WTC11 (cell line): ENCODE measurements around the gene RRAGB. TPM values are rescaled to one million over a fixed set of nuclear protein-coding genes. Genes with fewer than 3 reads are reported as not detected.
"Not testable (repeated sequence)": the region's sequence is repeated elsewhere in the genome, so short reads cannot be mapped to it uniquely, and the experiment has no call there.

Experiments used
- ATAC-seq: fragments of 200-7000 bp; cut with Tn5 transposase; 2 replicates; pipeline ENCODE4 v1.10.0; 2021; ENCODE audit warnings: mild to moderate bottlenecking, moderate library complexity
- CTCF ChIA-PET: fragments of 300-600 bp; sonication (Branson Sonifier 250); formaldehyde crosslinking; loops from one replicate; lab custom pipeline; 2021; ENCODE audit warnings: antibody characterized with exemption; lab: Charles Lee
- POLR2A ChIA-PET: fragments of 350-600 bp; sonication (Branson Sonifier 250); formaldehyde crosslinking; loops from one replicate; lab custom pipeline; 2021; ENCODE audit warnings: antibody characterized with exemption; lab: Charles Lee
- DNase-seq: peaks from one replicate; pipeline ENCODE4 v3.0.0; 2021; ENCODE audit warnings: low spot score
- H3K27ac Mint-ChIP-seq: 2 replicates; pipeline ENCODE4 v1.8.0; 2021; ENCODE audit warnings: mixed read lengths
- H3K27me3 Mint-ChIP-seq: 2 replicates; pipeline ENCODE4 v1.8.0; 2021; ENCODE audit warnings: low read depth, mild to moderate bottlenecking, moderate library complexity, mixed read lengths
- H3K36me3 Mint-ChIP-seq: 2 replicates; pipeline ENCODE4 v1.8.0; 2021; ENCODE audit warnings: mixed read lengths
- H3K4me1 Mint-ChIP-seq: 2 replicates; pipeline ENCODE4 v1.8.0; 2022; ENCODE audit warnings: mixed read lengths
- H3K4me3 Mint-ChIP-seq: 2 replicates; pipeline ENCODE4 v1.8.0; 2021; ENCODE audit warnings: mild to moderate bottlenecking, moderate library complexity, mixed read lengths
- H3K9me3 Mint-ChIP-seq: 2 replicates; pipeline ENCODE4 v1.8.0; 2021; ENCODE audit warnings: mixed read lengths
- ETV6 ChIP-seq: sonication (generic); formaldehyde crosslinking; IDR thresholded peaks from 2 replicates; pipeline ENCODE4 v1.8.1; 2022; ENCODE audit warnings: mild to moderate bottlenecking, missing genetic modification reagents
- HMGA2 ChIP-seq: fragments of 250-450 bp; sonication (Bioruptor Pico); IDR thresholded peaks from 2 replicates; pipeline ENCODE4 v1.4.0; 2021; ENCODE audit warnings: mild to moderate bottlenecking, moderate library complexity
- NR2C2 ChIP-seq: sonication (generic); formaldehyde crosslinking; IDR thresholded peaks from 2 replicates; pipeline ENCODE4 v1.8.0; 2022; ENCODE audit warnings: mild to moderate bottlenecking, missing genetic modification reagents
- ZBTB21 ChIP-seq: sonication (generic); formaldehyde crosslinking; IDR thresholded peaks from 2 replicates; pipeline ENCODE4 v1.8.1; 2023; ENCODE audit warnings: mild to moderate bottlenecking, missing genetic modification reagents, borderline replicate concordance
- ZNF232 ChIP-seq: sonication (generic); formaldehyde crosslinking; IDR thresholded peaks from 2 replicates; pipeline ENCODE4 v1.8.0; 2022; ENCODE audit warnings: mild to moderate bottlenecking, missing genetic modification reagents
- ZNF423 ChIP-seq: fragments of 250-450 bp; sonication (Bioruptor Pico); IDR thresholded peaks from 2 replicates; pipeline ENCODE4 v2.1.2; 2022; ENCODE audit warnings: mild to moderate bottlenecking, moderate library complexity
- total RNA-seq: library from RNA; stranded (reverse); gene quantifications from 3 replicates; pipeline ENCODE4 v1.2.3, GENCODE V29; 2021
- TF ChIP-seq, protein P1 (sequence below): sonication (generic); formaldehyde crosslinking; IDR thresholded peaks from 2 replicates; pipeline ENCODE4 v1.8.0; 2022; ENCODE audit warnings: mild to moderate bottlenecking, missing genetic modification reagents
- TF ChIP-seq, protein P2 (sequence below): sonication (generic); formaldehyde crosslinking; IDR thresholded peaks from 2 replicates; pipeline ENCODE4 v1.8.1; 2023; ENCODE audit warnings: mild to moderate bottlenecking, missing genetic modification reagents, moderate library complexity
- TF ChIP-seq, protein P3 (sequence below): sonication (generic); formaldehyde crosslinking; conservative IDR thresholded peaks from 2 replicates; pipeline ENCODE4 v1.8.1; 2023; ENCODE audit warnings: mild to moderate bottlenecking, low read depth, missing genetic modification reagents, moderate library complexity
- TF ChIP-seq, protein P4 (sequence below): fragments of 250-450 bp; sonication (Bioruptor Pico); IDR thresholded peaks from 2 replicates; pipeline ENCODE4 v2.1.2; 2022; ENCODE audit warnings: mild to moderate bottlenecking, moderate library complexity
- TF ChIP-seq, protein P5 (sequence below): fragments of 250-450 bp; sonication (Bioruptor Pico); IDR thresholded peaks from 2 replicates; pipeline ENCODE4 v1.9.0; 2021; ENCODE audit warnings: mild to moderate bottlenecking
- TF ChIP-seq, protein P6 (sequence below): fragments of 250-450 bp; sonication (Bioruptor Pico); IDR thresholded peaks from 2 replicates; pipeline ENCODE4 v1.9.0; 2021; ENCODE audit warnings: mild to moderate bottlenecking
- TF ChIP-seq, protein P7 (sequence below): fragments of 250-450 bp; sonication (Bioruptor Pico); conservative IDR thresholded peaks from 2 replicates; pipeline ENCODE4 v1.9.0; 2021; ENCODE audit warnings: mild to moderate bottlenecking
- TF ChIP-seq, protein P8 (sequence below): sonication (generic); formaldehyde crosslinking; IDR thresholded peaks from 2 replicates; pipeline ENCODE4 v1.8.1; 2023; ENCODE audit warnings: mild to moderate bottlenecking, missing genetic modification reagents, moderate library complexity
- TF ChIP-seq, protein P9 (sequence below): sonication (generic); formaldehyde crosslinking; IDR thresholded peaks from 2 replicates; pipeline ENCODE4 v1.8.1; 2023; ENCODE audit warnings: mild to moderate bottlenecking, missing genetic modification reagents

Gene RRAGB
- total RNA-seq, 1 experiment from 2014 or later, result 7.8 TPM

DNA sequence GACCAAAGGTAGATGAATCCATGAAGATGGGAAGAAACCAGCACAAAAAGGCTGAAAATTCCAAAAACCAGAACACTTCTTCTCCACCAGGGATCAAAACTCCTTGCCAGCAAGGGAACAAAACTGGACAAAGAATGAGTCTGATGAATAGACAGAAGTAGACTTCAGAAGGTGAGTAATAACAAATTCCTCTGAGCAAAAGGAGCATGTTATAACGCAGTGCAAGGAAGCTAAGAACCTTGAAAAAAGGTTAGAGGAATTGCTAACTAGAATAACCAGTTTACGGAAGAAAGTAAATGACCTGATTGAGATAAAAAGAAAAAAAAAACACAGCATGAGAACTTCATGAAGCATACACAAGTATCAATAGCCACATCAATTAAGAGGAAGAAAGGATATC, 14.1 kb upstream of the RRAGB start:
- DNase-seq, H3K4me3 Mint-ChIP-seq, CTCF ChIA-PET, POLR2A ChIA-PET, ATAC-seq, H3K4me1 Mint-ChIP-seq, H3K27ac Mint-ChIP-seq: not testable (repeated sequence)
- Mint-ChIP-seq H3K27me3 (peaks cover 11% of the 10 kb centered on the region), H3K9me3 (peaks cover 53% of the 10 kb centered on the region), H3K36me3 (peaks cover 22% of the 10 kb centered on the region)

DNA sequence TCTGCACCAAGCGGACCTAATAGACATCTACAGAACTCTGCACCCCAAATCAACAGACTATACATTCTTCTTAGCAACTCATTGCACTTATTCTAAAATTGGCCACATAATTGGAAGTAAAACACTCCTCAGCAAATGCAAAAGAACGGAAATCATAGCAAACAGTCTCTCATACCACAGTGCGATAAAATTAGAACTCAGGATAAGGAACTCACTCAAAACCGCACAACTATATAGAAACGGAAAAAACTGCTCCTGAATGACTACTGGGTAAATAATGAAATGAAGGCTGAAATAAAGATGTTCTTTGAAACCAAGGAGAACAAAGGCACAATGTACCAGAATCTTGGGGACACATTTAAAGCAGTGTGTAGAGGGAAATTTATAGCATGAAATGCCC, 12.5 kb upstream of the RRAGB start:
- ATAC-seq, POLR2A ChIA-PET, H3K4me1 Mint-ChIP-seq, CTCF ChIA-PET, DNase-seq, H3K27me3 Mint-ChIP-seq, H3K4me3 Mint-ChIP-seq, H3K27ac Mint-ChIP-seq: not testable (repeated sequence)
- peaks cover 17% of the 10 kb centered on the region for H3K36me3 Mint-ChIP-seq
- peaks cover 44% of the 10 kb centered on the region for H3K9me3 Mint-ChIP-seq

DNA sequence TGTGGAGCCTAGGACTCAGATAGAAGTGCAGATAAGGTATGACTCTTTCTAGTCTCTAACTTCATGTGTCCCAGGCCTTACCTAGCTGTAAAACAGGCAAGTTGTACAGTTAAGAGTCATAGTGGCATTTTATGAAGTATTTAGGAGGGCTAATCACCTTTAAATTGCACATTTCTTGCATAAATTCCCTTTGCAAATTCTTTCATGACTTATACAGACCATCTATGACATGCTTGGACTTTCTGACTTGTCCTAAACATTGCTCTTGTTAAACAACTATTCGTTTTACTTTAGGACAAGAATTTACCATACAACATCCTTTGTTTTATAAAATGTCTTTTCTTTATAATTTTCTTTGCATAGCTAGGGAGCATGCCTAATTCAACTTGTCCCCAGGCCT, 7.8 kb upstream of the RRAGB start:
- H3K4me3 Mint-ChIP-seq, result no peak overlapping the region
- peaks cover 11% of the 10 kb centered on the region for H3K27me3 Mint-ChIP-seq
- peaks cover 9% of the 10 kb centered on the region for H3K36me3 Mint-ChIP-seq
- peaks cover 40% of the 10 kb centered on the region for H3K9me3 Mint-ChIP-seq
- DNase-seq, result no peak
- H3K27ac Mint-ChIP-seq, result no peak overlapping the region
- ChIA-PET CTCF (no interaction called here), POLR2A (no interaction called here)
- ATAC-seq, result no peak
- H3K4me1 Mint-ChIP-seq, result no peaks in the 10 kb centered on the region
- TF ChIP-seq, protein P1, sequence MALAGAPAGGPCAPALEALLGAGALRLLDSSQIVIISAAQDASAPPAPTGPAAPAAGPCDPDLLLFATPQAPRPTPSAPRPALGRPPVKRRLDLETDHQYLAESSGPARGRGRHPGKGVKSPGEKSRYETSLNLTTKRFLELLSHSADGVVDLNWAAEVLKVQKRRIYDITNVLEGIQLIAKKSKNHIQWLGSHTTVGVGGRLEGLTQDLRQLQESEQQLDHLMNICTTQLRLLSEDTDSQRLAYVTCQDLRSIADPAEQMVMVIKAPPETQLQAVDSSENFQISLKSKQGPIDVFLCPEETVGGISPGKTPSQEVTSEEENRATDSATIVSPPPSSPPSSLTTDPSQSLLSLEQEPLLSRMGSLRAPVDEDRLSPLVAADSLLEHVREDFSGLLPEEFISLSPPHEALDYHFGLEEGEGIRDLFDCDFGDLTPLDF, result no peak
- TF ChIP-seq HMGA2 (CRISPR knock-in tag) (no peak), ZNF423 (CRISPR knock-in tag) (no peak), ZNF232 (CRISPR knock-in tag) (no peak), NR2C2 (CRISPR knock-in tag) (no peak), ZBTB21 (no peak), ETV6 (CRISPR knock-in tag) (no peak)
- TF ChIP-seq, protein P2, sequence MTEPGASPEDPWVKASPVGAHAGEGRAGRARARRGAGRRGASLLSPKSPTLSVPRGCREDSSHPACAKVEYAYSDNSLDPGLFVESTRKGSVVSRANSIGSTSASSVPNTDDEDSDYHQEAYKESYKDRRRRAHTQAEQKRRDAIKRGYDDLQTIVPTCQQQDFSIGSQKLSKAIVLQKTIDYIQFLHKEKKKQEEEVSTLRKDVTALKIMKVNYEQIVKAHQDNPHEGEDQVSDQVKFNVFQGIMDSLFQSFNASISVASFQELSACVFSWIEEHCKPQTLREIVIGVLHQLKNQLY (CRISPR knock-in tag), result no peak
- TF ChIP-seq, protein P3, sequence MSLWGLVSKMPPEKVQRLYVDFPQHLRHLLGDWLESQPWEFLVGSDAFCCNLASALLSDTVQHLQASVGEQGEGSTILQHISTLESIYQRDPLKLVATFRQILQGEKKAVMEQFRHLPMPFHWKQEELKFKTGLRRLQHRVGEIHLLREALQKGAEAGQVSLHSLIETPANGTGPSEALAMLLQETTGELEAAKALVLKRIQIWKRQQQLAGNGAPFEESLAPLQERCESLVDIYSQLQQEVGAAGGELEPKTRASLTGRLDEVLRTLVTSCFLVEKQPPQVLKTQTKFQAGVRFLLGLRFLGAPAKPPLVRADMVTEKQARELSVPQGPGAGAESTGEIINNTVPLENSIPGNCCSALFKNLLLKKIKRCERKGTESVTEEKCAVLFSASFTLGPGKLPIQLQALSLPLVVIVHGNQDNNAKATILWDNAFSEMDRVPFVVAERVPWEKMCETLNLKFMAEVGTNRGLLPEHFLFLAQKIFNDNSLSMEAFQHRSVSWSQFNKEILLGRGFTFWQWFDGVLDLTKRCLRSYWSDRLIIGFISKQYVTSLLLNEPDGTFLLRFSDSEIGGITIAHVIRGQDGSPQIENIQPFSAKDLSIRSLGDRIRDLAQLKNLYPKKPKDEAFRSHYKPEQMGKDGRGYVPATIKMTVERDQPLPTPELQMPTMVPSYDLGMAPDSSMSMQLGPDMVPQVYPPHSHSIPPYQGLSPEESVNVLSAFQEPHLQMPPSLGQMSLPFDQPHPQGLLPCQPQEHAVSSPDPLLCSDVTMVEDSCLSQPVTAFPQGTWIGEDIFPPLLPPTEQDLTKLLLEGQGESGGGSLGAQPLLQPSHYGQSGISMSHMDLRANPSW (CRISPR knock-in tag), result no peak
- TF ChIP-seq, protein P4, sequence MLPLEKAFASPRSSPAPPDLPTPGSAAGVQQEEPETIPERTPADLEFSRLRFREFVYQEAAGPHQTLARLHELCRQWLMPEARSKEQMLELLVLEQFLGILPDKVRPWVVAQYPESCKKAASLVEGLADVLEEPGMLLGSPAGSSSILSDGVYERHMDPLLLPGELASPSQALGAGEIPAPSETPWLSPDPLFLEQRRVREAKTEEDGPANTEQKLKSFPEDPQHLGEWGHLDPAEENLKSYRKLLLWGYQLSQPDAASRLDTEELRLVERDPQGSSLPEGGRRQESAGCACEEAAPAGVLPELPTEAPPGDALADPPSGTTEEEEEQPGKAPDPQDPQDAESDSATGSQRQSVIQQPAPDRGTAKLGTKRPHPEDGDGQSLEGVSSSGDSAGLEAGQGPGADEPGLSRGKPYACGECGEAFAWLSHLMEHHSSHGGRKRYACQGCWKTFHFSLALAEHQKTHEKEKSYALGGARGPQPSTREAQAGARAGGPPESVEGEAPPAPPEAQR, result no peak
- TF ChIP-seq, protein P5, sequence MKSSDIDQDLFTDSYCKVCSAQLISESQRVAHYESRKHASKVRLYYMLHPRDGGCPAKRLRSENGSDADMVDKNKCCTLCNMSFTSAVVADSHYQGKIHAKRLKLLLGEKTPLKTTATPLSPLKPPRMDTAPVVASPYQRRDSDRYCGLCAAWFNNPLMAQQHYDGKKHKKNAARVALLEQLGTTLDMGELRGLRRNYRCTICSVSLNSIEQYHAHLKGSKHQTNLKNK, result no peak
- TF ChIP-seq, protein P6, sequence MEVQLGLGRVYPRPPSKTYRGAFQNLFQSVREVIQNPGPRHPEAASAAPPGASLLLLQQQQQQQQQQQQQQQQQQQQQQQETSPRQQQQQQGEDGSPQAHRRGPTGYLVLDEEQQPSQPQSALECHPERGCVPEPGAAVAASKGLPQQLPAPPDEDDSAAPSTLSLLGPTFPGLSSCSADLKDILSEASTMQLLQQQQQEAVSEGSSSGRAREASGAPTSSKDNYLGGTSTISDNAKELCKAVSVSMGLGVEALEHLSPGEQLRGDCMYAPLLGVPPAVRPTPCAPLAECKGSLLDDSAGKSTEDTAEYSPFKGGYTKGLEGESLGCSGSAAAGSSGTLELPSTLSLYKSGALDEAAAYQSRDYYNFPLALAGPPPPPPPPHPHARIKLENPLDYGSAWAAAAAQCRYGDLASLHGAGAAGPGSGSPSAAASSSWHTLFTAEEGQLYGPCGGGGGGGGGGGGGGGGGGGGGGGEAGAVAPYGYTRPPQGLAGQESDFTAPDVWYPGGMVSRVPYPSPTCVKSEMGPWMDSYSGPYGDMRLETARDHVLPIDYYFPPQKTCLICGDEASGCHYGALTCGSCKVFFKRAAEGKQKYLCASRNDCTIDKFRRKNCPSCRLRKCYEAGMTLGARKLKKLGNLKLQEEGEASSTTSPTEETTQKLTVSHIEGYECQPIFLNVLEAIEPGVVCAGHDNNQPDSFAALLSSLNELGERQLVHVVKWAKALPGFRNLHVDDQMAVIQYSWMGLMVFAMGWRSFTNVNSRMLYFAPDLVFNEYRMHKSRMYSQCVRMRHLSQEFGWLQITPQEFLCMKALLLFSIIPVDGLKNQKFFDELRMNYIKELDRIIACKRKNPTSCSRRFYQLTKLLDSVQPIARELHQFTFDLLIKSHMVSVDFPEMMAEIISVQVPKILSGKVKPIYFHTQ, result no peak
- TF ChIP-seq, protein P7, sequence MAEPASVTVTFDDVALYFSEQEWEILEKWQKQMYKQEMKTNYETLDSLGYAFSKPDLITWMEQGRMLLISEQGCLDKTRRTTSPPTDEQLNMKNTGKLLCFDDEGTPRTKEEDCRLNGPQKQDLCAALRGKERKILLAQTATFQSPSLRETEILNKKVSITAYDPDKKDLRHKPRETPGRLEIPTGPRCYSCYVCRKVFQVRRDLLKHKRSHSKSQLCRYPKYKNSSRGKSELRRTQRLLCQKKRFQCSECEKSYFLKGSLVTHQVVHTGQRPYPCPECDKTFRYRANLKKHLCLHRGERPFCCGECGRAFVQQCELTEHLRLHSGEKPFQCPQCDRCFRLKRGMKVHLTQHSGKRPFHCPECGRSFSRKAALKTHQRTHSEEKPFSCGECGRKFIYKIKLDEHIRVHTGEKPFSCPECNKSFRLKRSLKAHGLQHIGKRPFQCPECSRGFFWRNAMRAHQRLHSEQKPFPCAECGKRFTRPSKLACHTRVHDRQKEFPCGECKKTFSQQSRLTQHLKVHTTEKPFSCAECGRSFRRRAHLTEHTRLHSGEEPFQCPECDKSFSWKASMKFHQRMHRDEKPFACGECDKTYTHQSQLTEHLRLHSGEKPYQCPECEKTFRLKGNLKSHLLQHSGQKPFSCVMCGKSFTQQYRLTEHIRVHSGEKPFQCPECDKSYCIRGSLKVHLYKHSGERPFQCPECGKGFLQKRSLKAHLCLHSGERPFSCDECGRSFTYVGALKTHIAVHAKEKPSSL (CRISPR knock-in tag), result no peak
- TF ChIP-seq, protein P8, sequence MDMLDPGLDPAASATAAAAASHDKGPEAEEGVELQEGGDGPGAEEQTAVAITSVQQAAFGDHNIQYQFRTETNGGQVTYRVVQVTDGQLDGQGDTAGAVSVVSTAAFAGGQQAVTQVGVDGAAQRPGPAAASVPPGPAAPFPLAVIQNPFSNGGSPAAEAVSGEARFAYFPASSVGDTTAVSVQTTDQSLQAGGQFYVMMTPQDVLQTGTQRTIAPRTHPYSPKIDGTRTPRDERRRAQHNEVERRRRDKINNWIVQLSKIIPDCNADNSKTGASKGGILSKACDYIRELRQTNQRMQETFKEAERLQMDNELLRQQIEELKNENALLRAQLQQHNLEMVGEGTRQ (CRISPR knock-in tag), result no peak
- TF ChIP-seq, protein P9, sequence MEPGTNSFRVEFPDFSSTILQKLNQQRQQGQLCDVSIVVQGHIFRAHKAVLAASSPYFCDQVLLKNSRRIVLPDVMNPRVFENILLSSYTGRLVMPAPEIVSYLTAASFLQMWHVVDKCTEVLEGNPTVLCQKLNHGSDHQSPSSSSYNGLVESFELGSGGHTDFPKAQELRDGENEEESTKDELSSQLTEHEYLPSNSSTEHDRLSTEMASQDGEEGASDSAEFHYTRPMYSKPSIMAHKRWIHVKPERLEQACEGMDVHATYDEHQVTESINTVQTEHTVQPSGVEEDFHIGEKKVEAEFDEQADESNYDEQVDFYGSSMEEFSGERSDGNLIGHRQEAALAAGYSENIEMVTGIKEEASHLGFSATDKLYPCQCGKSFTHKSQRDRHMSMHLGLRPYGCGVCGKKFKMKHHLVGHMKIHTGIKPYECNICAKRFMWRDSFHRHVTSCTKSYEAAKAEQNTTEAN, result no peak
